ENCODE results near the gene C10orf71. TPM values are rescaled to one million over a fixed set of nuclear protein-coding genes. Genes with fewer than 3 reads are reported as not detected.

Gene C10orf71
- total and polyA plus RNA-seq, 7 experiments from 2014 or later, result not detected

DNA sequence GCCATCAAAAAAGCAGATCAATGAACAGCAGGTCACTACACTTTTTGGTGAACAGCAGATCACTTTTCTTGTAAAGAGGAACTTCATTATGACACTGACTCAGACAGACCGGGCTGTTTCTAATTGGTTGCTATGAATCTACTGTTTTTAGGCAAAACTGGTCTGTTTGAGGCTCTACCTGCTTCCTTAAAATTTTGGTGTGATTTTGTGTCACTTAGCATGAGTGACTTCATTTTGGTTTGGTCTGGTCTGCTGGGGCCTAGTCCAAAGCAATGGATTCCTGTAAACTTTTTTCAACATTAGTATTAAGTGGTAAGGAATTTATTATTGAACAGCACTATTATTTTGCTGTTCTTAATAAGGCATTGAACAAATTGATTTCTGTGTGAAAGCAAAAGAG lies 41.8 kb upstream of the C10orf71 start:
- ATAC-seq, result peak; percentile 54
- H3K27me3 ChIP-seq (ENCODE audit: control insufficient read depth in 2 of 2, insufficient read depth in 2 of 2, low read length in 2 of 2), result no peaks in the 10 kb centered on the region
- CTCF ChIA-PET, result no interaction called here
- POLR2A ChIA-PET, result no interaction called here
- H3K4me1 ChIP-seq (ENCODE audit: control insufficient read depth in 2 of 2, insufficient read depth in 2 of 2, low read length in 2 of 2), result peaks cover 0 to 16% of the 10 kb centered on the region in 2 donors
- DNase-seq, result no peak
- Mint-ChIP-seq H3K9me3 (peaks cover 0 to 4% (median 0%) of the 10 kb centered on the region in 11 donors), H3K4me3 (no peak overlapping the region), H3K27ac (no peak overlapping the region), H3K27me3 (peaks cover 4 to 20% (median 5%) of the 10 kb centered on the region in 5 donors), H3K4me1 (peaks cover 0 to 5% (median 0%) of the 10 kb centered on the region in 7 donors), H3K36me3 (no peaks in the 10 kb centered on the region)
- no peak overlapping the region for H3K27ac ChIP-seq (ENCODE audit: low read depth, low read length)
- H3K4me3 ChIP-seq (ENCODE audit: low read length), result no peak overlapping the region
- intact Hi-C loops (cut with micrococcal nuclease), result no loop called here
- no peaks in the 10 kb centered on the region for H3K9me3 ChIP-seq (ENCODE audit: control insufficient read depth in 2 of 3, low read length in 3 of 3)
- no peaks in the 10 kb centered on the region for H3K36me3 ChIP-seq (ENCODE audit: control insufficient read depth in 2 of 3, insufficient read depth in 3 of 3, low read length in 3 of 3)

GRCh38 chr10:49257626-49258349 lies 41.2 kb upstream of the C10orf71 start:
- peaks cover 0 to 1% (median 0%) of the 10 kb centered on the region in 11 donors for H3K9me3 Mint-ChIP-seq
- POLR2A ChIA-PET, result no interaction called here
- H3K27ac Mint-ChIP-seq, result no peak overlapping the region
- no peaks in the 10 kb centered on the region for H3K27me3 ChIP-seq (ENCODE audit: control insufficient read depth in 2 of 2, insufficient read depth in 2 of 2, low read length in 2 of 2)
- intact Hi-C loops (cut with micrococcal nuclease), result no loop called here
- peaks cover 0 to 5% (median 0%) of the 10 kb centered on the region in 7 donors for H3K4me1 Mint-ChIP-seq
- H3K36me3 Mint-ChIP-seq, result no peaks in the 10 kb centered on the region
- H3K4me3 Mint-ChIP-seq, result no peak overlapping the region
- H3K27me3 Mint-ChIP-seq, result peaks cover 5 to 20% (median 5%) of the 10 kb centered on the region in 5 donors
- no peak overlapping the region for H3K27ac ChIP-seq (ENCODE audit: low read depth, low read length)
- DNase-seq (no peak), ATAC-seq (no peak)
- H3K4me1 ChIP-seq (ENCODE audit: control insufficient read depth in 2 of 2, insufficient read depth in 2 of 2, low read length in 2 of 2), result peaks cover 0 to 16% of the 10 kb centered on the region in 2 donors
- H3K36me3 ChIP-seq (ENCODE audit: control insufficient read depth in 2 of 3, insufficient read depth in 3 of 3, low read length in 3 of 3), result no peaks in the 10 kb centered on the region
- no peaks in the 10 kb centered on the region for H3K9me3 ChIP-seq (ENCODE audit: control insufficient read depth in 2 of 3, low read length in 3 of 3)
- CTCF ChIA-PET, result no interaction called here
- H3K4me3 ChIP-seq (ENCODE audit: low read length), result no peak overlapping the region

- intact Hi-C loops (cut with micrococcal nuclease), result no loop called here
Observed at GRCh38 chr10:49258350-49258683, 40.7 kb upstream of the C10orf71 start.

DNA sequence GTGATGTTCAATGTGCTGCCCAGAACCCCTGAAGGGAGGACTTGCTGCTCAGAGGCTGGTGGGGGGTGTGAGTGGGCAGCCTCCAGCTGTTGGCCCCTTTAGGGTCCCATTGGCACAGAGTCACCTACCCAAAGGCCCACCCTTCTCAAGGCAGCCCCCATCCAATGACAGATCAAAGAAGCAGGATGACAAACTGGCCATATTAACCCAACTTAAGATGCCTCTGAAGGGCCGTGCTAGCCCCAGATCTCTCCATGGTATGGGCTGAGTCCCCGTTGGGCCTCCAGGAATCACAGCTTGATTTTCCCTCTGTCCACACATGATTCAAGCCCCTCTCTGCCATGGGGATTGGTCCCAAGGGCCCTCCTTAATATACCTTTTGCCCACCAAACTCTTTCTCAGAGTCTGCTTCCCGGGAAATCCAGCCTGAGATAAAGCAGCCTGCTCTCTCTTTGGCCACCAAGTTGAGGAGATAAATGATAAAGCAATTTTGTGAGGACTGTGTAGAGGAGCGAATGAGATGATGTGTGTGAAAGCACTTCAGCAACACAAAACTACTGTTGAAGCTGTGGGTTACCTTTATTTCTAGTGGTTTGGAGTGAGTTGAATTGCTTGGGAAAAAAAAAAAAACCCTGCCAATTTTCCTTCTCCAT lies 38.2 kb upstream of the C10orf71 start:
- ChIA-PET CTCF (no interaction called here), POLR2A (no interaction called here)
- ATAC-seq, result no peak
- Mint-ChIP-seq H3K27ac (no peak overlapping the region), H3K4me1 (peaks cover 0 to under 1% (median 0%) of the 10 kb centered on the region in 7 donors), H3K9me3 (peaks cover 2 to 25% (median 12%) of the 10 kb centered on the region in 11 donors), H3K36me3 (peaks cover 0 to 3% (median 0%) of the 10 kb centered on the region in 5 donors), H3K27me3 (peaks cover under 1 to 20% (median 14%) of the 10 kb centered on the region in 5 donors), H3K4me3 (no peak overlapping the region)
- Histone ChIP-seq H3K27me3 (ENCODE audit: control insufficient read depth in 2 of 2, insufficient read depth in 2 of 2, low read length in 2 of 2) (no peaks in the 10 kb centered on the region), H3K27ac (ENCODE audit: low read depth, low read length) (no peak overlapping the region), H3K4me3 (ENCODE audit: low read length) (no peak overlapping the region), H3K9me3 (ENCODE audit: control insufficient read depth in 2 of 3, low read length in 3 of 3) (no peaks in the 10 kb centered on the region), H3K36me3 (ENCODE audit: control insufficient read depth in 2 of 3, insufficient read depth in 3 of 3, low read length in 3 of 3) (no peaks in the 10 kb centered on the region), H3K4me1 (ENCODE audit: control insufficient read depth in 2 of 2, insufficient read depth in 2 of 2, low read length in 2 of 2) (no peaks in the 10 kb centered on the region)
- DNase-seq, result no peak
- intact Hi-C loops (cut with micrococcal nuclease), result no loop called here

More at GRCh38 chr10:49258350-49258683, 40.7 kb upstream of the C10orf71 start:
- no peak overlapping the region for H3K27ac Mint-ChIP-seq
- peaks cover 0 to 3% (median 0%) of the 10 kb centered on the region in 11 donors for H3K9me3 Mint-ChIP-seq
- H3K4me1 Mint-ChIP-seq, result peaks cover 0 to 5% (median 0%) of the 10 kb centered on the region in 7 donors
- no peaks in the 10 kb centered on the region for H3K27me3 ChIP-seq (ENCODE audit: control insufficient read depth in 2 of 2, insufficient read depth in 2 of 2, low read length in 2 of 2)
- H3K4me1 ChIP-seq (ENCODE audit: control insufficient read depth in 2 of 2, insufficient read depth in 2 of 2, low read length in 2 of 2), result peaks cover 0 to 16% of the 10 kb centered on the region in 2 donors
- CTCF ChIA-PET, result no interaction called here
- no peak overlapping the region for H3K4me3 Mint-ChIP-seq
- H3K27me3 Mint-ChIP-seq, result peaks cover 5 to 20% (median 7%) of the 10 kb centered on the region in 5 donors
- H3K27ac ChIP-seq (ENCODE audit: low read depth, low read length), result no peak overlapping the region
- H3K36me3 ChIP-seq (ENCODE audit: control insufficient read depth in 2 of 3, insufficient read depth in 3 of 3, low read length in 3 of 3), result no peaks in the 10 kb centered on the region
- H3K36me3 Mint-ChIP-seq, result no peaks in the 10 kb centered on the region
- H3K4me3 ChIP-seq (ENCODE audit: low read length), result no peak overlapping the region
- ATAC-seq, result no peak
- POLR2A ChIA-PET, result no interaction called here
- no peaks in the 10 kb centered on the region for H3K9me3 ChIP-seq (ENCODE audit: control insufficient read depth in 2 of 3, low read length in 3 of 3)
- DNase-seq, result no peak

- no peaks in the 10 kb centered on the region for H3K36me3 ChIP-seq (ENCODE audit: control insufficient read depth in 2 of 3, insufficient read depth in 3 of 3, low read length in 3 of 3)
- H3K9me3 Mint-ChIP-seq, result peaks cover 4 to 47% (median 23%) of the 10 kb centered on the region in 11 donors
- no peak overlapping the region for H3K4me3 ChIP-seq (ENCODE audit: low read length)
- H3K4me3 Mint-ChIP-seq, result no peak overlapping the region
- H3K27me3 Mint-ChIP-seq, result peaks cover 0 to 16% (median 9%) of the 10 kb centered on the region in 5 donors
- H3K9me3 ChIP-seq (ENCODE audit: control insufficient read depth in 2 of 3, low read length in 3 of 3), result no peaks in the 10 kb centered on the region
- H3K4me1 Mint-ChIP-seq, result no peaks in the 10 kb centered on the region
- H3K36me3 Mint-ChIP-seq, result peaks cover 0 to 3% (median 0%) of the 10 kb centered on the region in 5 donors
- no peak overlapping the region for H3K27ac ChIP-seq (ENCODE audit: low read depth, low read length)
- no peaks in the 10 kb centered on the region for H3K27me3 ChIP-seq (ENCODE audit: control insufficient read depth in 2 of 2, insufficient read depth in 2 of 2, low read length in 2 of 2)
- no peak for ATAC-seq
- no peaks in the 10 kb centered on the region for H3K4me1 ChIP-seq (ENCODE audit: control insufficient read depth in 2 of 2, insufficient read depth in 2 of 2, low read length in 2 of 2)
- intact Hi-C loops (cut with micrococcal nuclease), result no loop called here
- DNase-seq, result no peak
- H3K27ac Mint-ChIP-seq, result no peak overlapping the region
- ChIA-PET CTCF (no interaction called here), POLR2A (interaction anchor here (0.6 kb wide), 1 partner anchor 224 kb away, joined by 4 read pairs; no protein-coding TSS in a partner anchor)
Observed at GRCh38 chr10:49263591-49263990, 35.4 kb upstream of the C10orf71 start.

GRCh38 chr10:49264177-49264677 lies 34.7 kb upstream of the C10orf71 start:
- DNase-seq, result no peak
- peaks cover 0 to 3% (median 0%) of the 10 kb centered on the region in 5 donors for H3K36me3 Mint-ChIP-seq
- POLR2A ChIA-PET, result interaction anchor here (0.6 kb wide), 1 partner anchor 224 kb away, joined by 4 read pairs; no protein-coding TSS in a partner anchor
- no peak overlapping the region for H3K27ac Mint-ChIP-seq
- intact Hi-C loops (cut with micrococcal nuclease), result no loop called here
- Histone ChIP-seq H3K4me1 (ENCODE audit: control insufficient read depth in 2 of 2, insufficient read depth in 2 of 2, low read length in 2 of 2) (no peaks in the 10 kb centered on the region), H3K4me3 (ENCODE audit: low read length) (no peak overlapping the region), H3K27ac (ENCODE audit: low read depth, low read length) (no peak overlapping the region), H3K27me3 (ENCODE audit: control insufficient read depth in 2 of 2, insufficient read depth in 2 of 2, low read length in 2 of 2) (no peaks in the 10 kb centered on the region), H3K9me3 (ENCODE audit: control insufficient read depth in 2 of 3, low read length in 3 of 3) (no peaks in the 10 kb centered on the region), H3K36me3 (ENCODE audit: control insufficient read depth in 2 of 3, insufficient read depth in 3 of 3, low read length in 3 of 3) (no peaks in the 10 kb centered on the region)
- H3K4me1 Mint-ChIP-seq, result no peaks in the 10 kb centered on the region
- no peak for ATAC-seq
- peaks cover 4 to 47% (median 23%) of the 10 kb centered on the region in 11 donors for H3K9me3 Mint-ChIP-seq
- CTCF ChIA-PET, result no interaction called here
- peaks cover 0 to 16% (median 9%) of the 10 kb centered on the region in 5 donors for H3K27me3 Mint-ChIP-seq
- H3K4me3 Mint-ChIP-seq, result no peak overlapping the region

All from naive thymus-derived CD4-positive, alpha-beta T cell (primary cell).